Activated CD4-positive, alpha-beta T cell treated with anti-CD3 and anti-CD28 coated beads, Interleukin-10, Interleukin-2, amounts not matched to agents 100 ng/mL and 50 ng/mL, durations not matched to agents 16 hours and 8 hours (primary cell): ENCODE data around the gene KDR.

Source experiments
- DNase-seq: peaks from one replicate; pipeline ENCODE4 v3.0.0-alpha.2; 2020

KDR gene

GRCh38 chr4:55122235-55122634 lies 3.2 kb downstream of the KDR start:
- DNase-seq, result no peak

- DNase-seq, result no peak
Measured at GRCh38 chr4:55121246-55121645, 4.1 kb downstream of the KDR start.

GRCh38 chr4:55118397-55118796 lies 7.0 kb downstream of the KDR start:
- DNase-seq, result no peak

GRCh38 chr4:55117511-55117910 lies 7.9 kb downstream of the KDR start:
- DNase-seq, result no peak

- no peak for DNase-seq
Measured at GRCh38 chr4:55116450-55116849, 8.9 kb downstream of the KDR start.

GRCh38 chr4:55111601-55112000 lies 13.8 kb downstream of the KDR start:
- DNase-seq, result no peak

GRCh38 chr4:55110131-55110530 lies 15.3 kb downstream of the KDR start:
- no peak for DNase-seq

GRCh38 chr4:55107054-55107453 lies 18.3 kb downstream of the KDR start:
- DNase-seq, result no peak

GRCh38 chr4:55103224-55103623 lies 22.2 kb downstream of the KDR start:
- no peak for DNase-seq

- no peak for DNase-seq
Measured at GRCh38 chr4:55099816-55100215, 25.6 kb downstream of the KDR start.

- DNase-seq, result no peak
Measured at GRCh38 chr4:55098456-55099204, 26.8 kb downstream of the KDR start.

GRCh38 chr4:55096619-55097018 lies 28.8 kb downstream of the KDR start:
- DNase-seq, result no peak

GRCh38 chr4:55096045-55096444 lies 29.4 kb downstream of the KDR start:
- no peak for DNase-seq

GRCh38 chr4:55092504-55092903 lies 32.9 kb downstream of the KDR start:
- no peak for DNase-seq

GRCh38 chr4:55089916-55090315 lies 35.5 kb downstream of the KDR start:
- DNase-seq, result no peak

GRCh38 chr4:55087913-55088260 lies 37.5 kb downstream of the KDR start:
- no peak for DNase-seq

GRCh38 chr4:55087009-55087912 lies 38.1 kb downstream of the KDR start:
- DNase-seq, result no peak

- DNase-seq, result no peak
Measured at GRCh38 chr4:55086578-55086977, 38.8 kb downstream of the KDR start.

- DNase-seq, result no peak
Measured at GRCh38 chr4:55083735-55084134, 41.7 kb downstream of the KDR start.

- DNase-seq, result no peak
Measured at GRCh38 chr4:55082756-55083155, 42.6 kb downstream of the KDR start.

- no peak for DNase-seq
Measured at GRCh38 chr4:55080174-55080865, 45.1 kb downstream of the KDR start.

GRCh38 chr4:55079451-55080173 lies 45.8 kb downstream of the KDR start:
- no peak for DNase-seq

GRCh38 chr4:55078987-55079386 lies 46.4 kb downstream of the KDR start:
- DNase-seq, result no peak
